Kidney (tissue), 14 donors: ENCODE results near the gene MYOM3. TPM values are rescaled to one million over a fixed set of nuclear protein-coding genes. Genes with fewer than 3 reads are reported as not detected.

ENCODE experiments used
- DNase-seq, 5 donors: peaks; one replicate each; pipeline ENCODE4 v3.0.0-alpha.2; 2013 to 2020
- FAIRE-seq: peaks from 2 replicates; lab custom pipeline; 2012; peaks lifted over from hg19 to GRCh38; lab: Jason Lieb, UNC
- H3K27ac ChIP-seq, 2 donors: one replicate each; pipeline ENCODE4 v1.7.0; 2013; ENCODE audit warnings: low read depth in 2 of 2, low read length in 2 of 2, inconsistent platforms in 1 of 2
- H3K27me3 ChIP-seq: one replicate; pipeline ENCODE4 v1.7.1; 2013; ENCODE audit warnings: low read length, inconsistent platforms; ENCODE audit not compliant: control insufficient read depth, insufficient read depth
- H3K36me3 ChIP-seq, 3 donors: one replicate each; pipeline versions ENCODE4 v1.7.0 to v1.7.1; 2013; ENCODE audit warnings: low read length in 3 of 3, control low read depth in 1 of 3, inconsistent platforms in 1 of 3; ENCODE audit not compliant: insufficient read depth in 3 of 3, control insufficient read depth in 2 of 3
- H3K4me1 ChIP-seq, 3 donors: one replicate each; pipeline versions ENCODE4 v1.7.0 to v1.7.1; 2013; ENCODE audit warnings: low read length in 3 of 3, inconsistent platforms in 1 of 3, low read depth in 1 of 3; ENCODE audit not compliant: control insufficient read depth in 2 of 3, insufficient read depth in 2 of 3
- H3K4me3 ChIP-seq, 3 donors: one replicate each; pipeline versions ENCODE4 v1.7.0 to v1.8.1; 2013; ENCODE audit warnings: low read length in 3 of 3, control low read depth in 1 of 3, inconsistent platforms in 1 of 3
- H3K9ac ChIP-seq, 3 donors: one replicate each; pipeline versions ENCODE4 v1.7.0 to v1.7.1; 2013; ENCODE audit warnings: low read length in 3 of 3, control low read depth in 1 of 3, inconsistent platforms in 1 of 3
- H3K9me3 ChIP-seq, 3 donors: one replicate each; pipeline versions ENCODE4 v1.7.0 to v1.7.1; 2013; ENCODE audit warnings: low read length in 3 of 3, control low read depth in 1 of 3, inconsistent platforms in 1 of 3; ENCODE audit not compliant: control insufficient read depth in 2 of 3, insufficient read depth in 1 of 3
- intact Hi-C: fragments of 100-400 bp; cut with DNase I; formaldehyde crosslinking; loops from one replicate; pipeline ENCODE4 v1.11.1; 2022
- polyA plus RNA-seq: library from polyadenylated mRNA; stranded (reverse); fragments of 350-450 nt; fragmentation: Illumina TruSeq; extraction: RNeasy Lipid Tissue Mini Kit (QIAGEN cat#74804); gene quantifications from one replicate; pipeline ENCODE4 v1.2.3, GENCODE V29; 2014; ENCODE audit warnings: low read depth, low replicate concordance; ENCODE audit not compliant: insufficient read depth
- total RNA-seq: library from RNA; stranded (reverse); fragmentation: NEBNext Ultra II Directional; extraction: Animal tissue kit (Norgen Biotek cat#: 25700); gene quantifications from one replicate; pipeline ENCODE4 v1.2.1, GENCODE V29; 2021
- TF ChIP-seq, protein P1 (sequence below): IDR thresholded peaks from 3 replicates; pipeline ENCODE4 v1.5.1; 2012; ENCODE audit warnings: mild to moderate bottlenecking, moderate library complexity, borderline replicate concordance; ENCODE audit not compliant: insufficient read depth; ENCODE audit errors: extremely low read depth
- donor health status: control.
- donor health status: control.
- donor health status: control.
- donor health status: control.
- donor health status: control.
- donor health status: DM: yes; HTN: yes; CAD: no.
- donor health status: Normal renal cell carcinoma (clear cell type).

MYOM3 gene
- total and polyA plus RNA-seq, 2 donors from 2014 or later = 13.5 to 20.5 TPM

GRCh38 chr1:24140741-24141181 lies 28.8 kb upstream of the MYOM3 start:
- intact Hi-C loops = no loop called here
- peak in 1 of 5 donors; percentile 52 for DNase-seq
- no peak for FAIRE-seq
- H3K27me3 ChIP-seq = no peaks in the 10 kb centered on the region
- no peak overlapping the region for H3K9ac ChIP-seq
- no peaks in the 10 kb centered on the region for H3K9me3 ChIP-seq
- peaks cover 0 to 7% (median 4%) of the 10 kb centered on the region in 3 donors for H3K4me1 ChIP-seq
- TF ChIP-seq, protein P1, sequence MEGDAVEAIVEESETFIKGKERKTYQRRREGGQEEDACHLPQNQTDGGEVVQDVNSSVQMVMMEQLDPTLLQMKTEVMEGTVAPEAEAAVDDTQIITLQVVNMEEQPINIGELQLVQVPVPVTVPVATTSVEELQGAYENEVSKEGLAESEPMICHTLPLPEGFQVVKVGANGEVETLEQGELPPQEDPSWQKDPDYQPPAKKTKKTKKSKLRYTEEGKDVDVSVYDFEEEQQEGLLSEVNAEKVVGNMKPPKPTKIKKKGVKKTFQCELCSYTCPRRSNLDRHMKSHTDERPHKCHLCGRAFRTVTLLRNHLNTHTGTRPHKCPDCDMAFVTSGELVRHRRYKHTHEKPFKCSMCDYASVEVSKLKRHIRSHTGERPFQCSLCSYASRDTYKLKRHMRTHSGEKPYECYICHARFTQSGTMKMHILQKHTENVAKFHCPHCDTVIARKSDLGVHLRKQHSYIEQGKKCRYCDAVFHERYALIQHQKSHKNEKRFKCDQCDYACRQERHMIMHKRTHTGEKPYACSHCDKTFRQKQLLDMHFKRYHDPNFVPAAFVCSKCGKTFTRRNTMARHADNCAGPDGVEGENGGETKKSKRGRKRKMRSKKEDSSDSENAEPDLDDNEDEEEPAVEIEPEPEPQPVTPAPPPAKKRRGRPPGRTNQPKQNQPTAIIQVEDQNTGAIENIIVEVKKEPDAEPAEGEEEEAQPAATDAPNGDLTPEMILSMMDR = no peak
- H3K27ac ChIP-seq = no peak overlapping the region
- no peaks in the 10 kb centered on the region for H3K36me3 ChIP-seq
- H3K4me3 ChIP-seq = no peak overlapping the region

- Histone ChIP-seq H3K27ac (no peak overlapping the region), H3K9me3 (no peaks in the 10 kb centered on the region), H3K36me3 (no peaks in the 10 kb centered on the region), H3K9ac (no peak overlapping the region), H3K27me3 (no peaks in the 10 kb centered on the region), H3K4me3 (no peak overlapping the region), H3K4me1 (peaks cover 0 to 7% (median 4%) of the 10 kb centered on the region in 3 donors)
- intact Hi-C loops = no loop called here
- FAIRE-seq = no peak
- DNase-seq = peak in 1 of 5 donors; percentile 8
- TF ChIP-seq, protein P1 = no peak
Observed at GRCh38 chr1:24139841-24140425, 28.0 kb upstream of the MYOM3 start.

DNA sequence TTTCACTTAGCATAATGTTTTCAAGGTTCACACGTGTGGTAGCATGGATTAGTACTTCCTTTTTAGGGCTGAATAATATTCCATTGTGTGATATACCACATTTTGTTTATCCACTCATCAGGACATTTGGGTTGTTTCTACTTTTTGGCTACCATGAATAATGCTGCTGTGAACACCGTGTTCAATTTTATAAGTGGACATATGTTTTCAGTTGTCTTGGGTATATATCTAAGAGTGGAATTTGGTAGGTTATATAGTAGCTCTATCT lies 27.2 kb upstream of the MYOM3 start:
- H3K9ac ChIP-seq = no peak overlapping the region
- no peaks in the 10 kb centered on the region for H3K27me3 ChIP-seq
- TF ChIP-seq, protein P1 = no peak
- FAIRE-seq (no peak), DNase-seq (no peak)
- H3K4me3 ChIP-seq = no peak overlapping the region
- H3K27ac ChIP-seq = no peak overlapping the region
- intact Hi-C loops = no loop called here
- H3K4me1 ChIP-seq = peaks cover 0 to 7% (median 4%) of the 10 kb centered on the region in 3 donors
- no peaks in the 10 kb centered on the region for H3K36me3 ChIP-seq
- H3K9me3 ChIP-seq = no peaks in the 10 kb centered on the region
